SK-N-SH (cell line): ENCODE results near the gene RXYLT1. TPM values are rescaled to one million over a fixed set of nuclear protein-coding genes. Genes with fewer than 3 reads are reported as not detected.

Source experiments
- CTCF ChIA-PET: fragments of 300-600, 350-600 bp; formaldehyde crosslinking; extraction: SDS; loops from one replicate; lab custom pipeline; 2021; lab: Yijun Ruan, JAX
- POLR2A ChIA-PET: fragments of 350-600 bp; sonication (Branson Sonifier 250); formaldehyde crosslinking; extraction: SDS; loops from one replicate; lab custom pipeline; 2020; ENCODE audit warnings: antibody characterized with exemption, inconsistent platforms; lab: Yijun Ruan, JAX
- DNase-seq: peaks from one replicate; pipeline ENCODE4 v3.0.0; 2012
- H2AFZ ChIP-seq: fragments of 200-600 bp; sonication (generic); 2 replicates; pipeline ENCODE4 v1.8.1; 2016; ENCODE audit warnings: antibody characterized with exemption, mild to moderate bottlenecking, low read depth
- H3F3A ChIP-seq: fragments of 200-600 bp; sonication (generic); replicated peaks from 2 replicates; pipeline ENCODE3; 2016; ENCODE audit warnings: antibody characterized with exemption, mild to moderate bottlenecking; ENCODE audit not compliant: insufficient read depth
- H3K27ac ChIP-seq, 2 experiments: fragments of 200-500 bp in 1 of 2; fragments of 200-600 bp in 1 of 2; sonication (Bioruptor generic) in 1 of 2; sonication (generic), shearing (Covaris generic) in 1 of 2; 2 replicates each; pipeline versions ENCODE4 v1.5.1 to v1.6.1; 2014 to 2016; ENCODE audit warnings: low read depth in 2 of 2, inconsistent platforms in 1 of 2, low read length in 1 of 2, mild to moderate bottlenecking in 1 of 2, mixed read lengths in 1 of 2
- H3K27me3 ChIP-seq: fragments of 200-600 bp; sonication (generic), shearing (Covaris generic); 2 replicates; pipeline ENCODE4 v1.6.1; 2016; ENCODE audit warnings: mixed run types; ENCODE audit not compliant: insufficient read depth
- H3K36me3 ChIP-seq, 2 experiments: fragments of 200-500 bp in 1 of 2; fragments of 200-600 bp in 1 of 2; sonication (Bioruptor generic) in 1 of 2; sonication (generic) in 1 of 2; replicated peaks in 1 of 2; 2 replicates each; pipeline versions ENCODE3 to v1.5.1; 2014 to 2016; ENCODE audit warnings: low read length in 1 of 2, mild to moderate bottlenecking in 1 of 2; ENCODE audit not compliant: insufficient read depth in 2 of 2, control insufficient read depth in 1 of 2
- H3K4me1 ChIP-seq, 2 experiments: fragments of 200-500 bp in 1 of 2; fragments of 200-600 bp in 1 of 2; sonication (Bioruptor generic) in 1 of 2; sonication (generic), shearing (Covaris generic) in 1 of 2; 2 replicates each; pipeline versions ENCODE4 v1.5.1 to v1.6.1; 2014 to 2016; ENCODE audit warnings: low read depth in 1 of 2, low read length in 1 of 2, mixed run types in 1 of 2; ENCODE audit not compliant: insufficient read depth in 2 of 2, control insufficient read depth in 1 of 2
- H3K4me2 ChIP-seq: fragments of 200-600 bp; sonication (generic), shearing (Covaris generic); 2 replicates; pipeline ENCODE4 v1.6.1; 2017; ENCODE audit warnings: mixed run types
- H3K4me3 ChIP-seq, 2 experiments: fragments of 200-500 bp in 1 of 2; fragments of 200-600 bp in 1 of 2; sonication (Bioruptor generic) in 1 of 2; sonication (generic), shearing (Covaris generic) in 1 of 2; 2 replicates each; pipeline versions ENCODE4 v1.5.1 to v1.8.1; 2014 to 2016; ENCODE audit warnings: low read depth in 2 of 2, inconsistent platforms in 1 of 2, low read length in 1 of 2, mild to moderate bottlenecking in 1 of 2, mixed read lengths in 1 of 2, moderate library complexity in 1 of 2
- H3K79me2 ChIP-seq: fragments of 200-600 bp; sonication (generic); 2 replicates; pipeline ENCODE4 v1.8.1; 2017; ENCODE audit warnings: mild to moderate bottlenecking; ENCODE audit not compliant: insufficient read depth
- H3K9ac ChIP-seq: fragments of 200-600 bp; sonication (generic); 2 replicates; pipeline ENCODE4 v1.6.1; 2017; ENCODE audit warnings: mixed run types
- H3K9me2 ChIP-seq: fragments of 200-600 bp; sonication (generic); 2 replicates; pipeline ENCODE4 v1.6.1; 2017; ENCODE audit warnings: mixed run types
- H3K9me3 ChIP-seq: fragments of 200-600 bp; sonication (generic); 2 replicates; pipeline ENCODE4 v1.6.1; 2017; ENCODE audit warnings: mixed run types, mild to moderate bottlenecking, moderate library complexity
- H4K20me1 ChIP-seq: fragments of 200-600 bp; sonication (generic); 2 replicates; pipeline ENCODE4 v1.6.1; 2017; ENCODE audit warnings: mild to moderate bottlenecking, mixed run types; ENCODE audit not compliant: insufficient read depth
- CTCF ChIP-seq: fragments of 200-600 bp; sonication (generic); IDR thresholded peaks from 2 replicates; pipeline ENCODE4 v1.6.1; 2017; ENCODE audit warnings: antibody characterized with exemption, mild to moderate bottlenecking, moderate library complexity
- EP300 ChIP-seq, 2 experiments: IDR thresholded peaks; 2 replicates each; pipeline versions ENCODE4 v1.4.0 to v1.6.1; 2012; ENCODE audit warnings: borderline replicate concordance in 1 of 2, low read depth in 1 of 2, low read length in 1 of 2
- FOSL2 ChIP-seq: IDR thresholded peaks from 2 replicates; pipeline ENCODE4 v1.4.0; 2012; ENCODE audit warnings: low read depth, mild to moderate bottlenecking, moderate library complexity, borderline replicate concordance
- GABPA ChIP-seq: IDR thresholded peaks from 2 replicates; pipeline ENCODE4 v1.4.0; 2012; ENCODE audit warnings: low read depth, mild to moderate bottlenecking
- IRF3 ChIP-seq: fragments of 150-350 bp; IDR thresholded peaks from 2 replicates; pipeline ENCODE4 v1.6.1; 2016; ENCODE audit warnings: mild to moderate bottlenecking, low read depth, low read length
- JUND ChIP-seq: IDR thresholded peaks from 2 replicates; pipeline ENCODE4 v1.4.0; 2012
- MAX ChIP-seq: IDR thresholded peaks from 2 replicates; pipeline ENCODE4 v1.4.0; 2012; ENCODE audit warnings: low read depth
- MXI1 ChIP-seq: IDR thresholded peaks from 2 replicates; pipeline ENCODE4 v1.6.1; 2012; ENCODE audit warnings: mild to moderate bottlenecking, low read depth, low read length, improper control_type of control experiment
- NRF1 ChIP-seq: IDR thresholded peaks from 2 replicates; pipeline ENCODE4 v1.6.1; 2012; ENCODE audit warnings: low read depth, mild to moderate bottlenecking, low read length
- PBX3 ChIP-seq: IDR thresholded peaks from 2 replicates; pipeline ENCODE4; 2012
- POLR2AphosphoS5 ChIP-seq: IDR thresholded peaks from 2 replicates; pipeline ENCODE4 v1.6.1; 2012; ENCODE audit warnings: low read depth, low read length
- RAD21 ChIP-seq: IDR thresholded peaks from 2 replicates; pipeline ENCODE4 v1.6.1; 2012; ENCODE audit warnings: mild to moderate bottlenecking, low read length
- RCOR1 ChIP-seq: fragments of 150-350 bp; IDR thresholded peaks from 2 replicates; pipeline ENCODE4 v1.6.1; 2017; ENCODE audit warnings: antibody characterized with exemption, low read length
- RFX5 ChIP-seq: IDR thresholded peaks from 2 replicates; pipeline ENCODE4 v1.6.1; 2012; ENCODE audit warnings: mild to moderate bottlenecking, improper control_type of control experiment, low read length
- RXRA ChIP-seq: IDR thresholded peaks from 2 replicates; pipeline ENCODE4 v1.4.0; 2012; ENCODE audit warnings: low read depth, mild to moderate bottlenecking, borderline replicate concordance
- SIN3A ChIP-seq: IDR thresholded peaks from 2 replicates; pipeline ENCODE4 v1.6.1; 2012; ENCODE audit warnings: low read depth, mild to moderate bottlenecking, low read length, moderate library complexity, borderline replicate concordance
- TAF1 ChIP-seq: IDR thresholded peaks from 2 replicates; pipeline ENCODE4 v1.6.1; 2012; ENCODE audit warnings: low read depth, mild to moderate bottlenecking, low read length, moderate library complexity, borderline replicate concordance
- USF2 ChIP-seq: fragments of 150-350 bp; IDR thresholded peaks from 2 replicates; pipeline ENCODE4 v1.6.1; 2017; ENCODE audit warnings: antibody characterized with exemption, low read length, low read depth, borderline replicate concordance
- ZBTB33 ChIP-seq: IDR thresholded peaks from 2 replicates; pipeline ENCODE4 v1.4.0; 2012; ENCODE audit warnings: low read depth, borderline replicate concordance
- WGBS: methylation state at CpG from one replicate; pipeline ENCODE4 v1.1.6; 2017; ENCODE audit warnings: low lambda C conversion rate; 5-methylcytosine and 5-hydroxymethylcytosine counted together
- polyA plus RNA-seq, 3 experiments: library from polyadenylated mRNA; depleted of rRNA; stranded (reverse); fragments of >200 nt; gene quantifications; 2 replicates each; pipeline ENCODE4 v1.2.3, GENCODE V29; 2012

RXYLT1 gene
- polyA plus RNA-seq, 1 of the 3 experiments (the other 2 are of a cell fraction): 10.7 TPM

GRCh38 chr12:63853978-63854377 lies 74.3 kb downstream of the RXYLT1 start:
- Histone ChIP-seq H3K27ac (no peak overlapping the region), H3K4me2 (no peak overlapping the region), H4K20me1 (peaks cover 3% of the 10 kb centered on the region; the same call in 1 of the 2 replicates), H3K4me3 (no peak overlapping the region), H3K9ac (no peak overlapping the region), H3K9me2 (no peaks in the 10 kb centered on the region), H2AFZ (no peak overlapping the region), H3K36me3 (no peaks in the 10 kb centered on the region), H3F3A (peaks cover 16% of the 10 kb centered on the region), H3K27me3 (no peaks in the 10 kb centered on the region), H3K9me3 (no peaks in the 10 kb centered on the region), H3K4me1 (peaks cover 4 to 11% of the 10 kb centered on the region in 2 experiments; a peak in 3 of 4 replicates), H3K79me2 (peaks cover 99% of the 10 kb centered on the region)
- DNase-seq: no peak
- TF ChIP-seq JUND: no peak
- TF ChIP-seq TAF1: no peak
- TF ChIP-seq RXRA: no peak
- no peak for TF ChIP-seq RCOR1
- TF ChIP-seq EP300 (IDR thresholded peaks at IDR 0.05; ENCODE audit: borderline replicate concordance in 1 of 2, low read depth in 1 of 2, low read length in 1 of 2): no peak
- TF ChIP-seq MXI1: no peak
- no peak for TF ChIP-seq POLR2AphosphoS5
- no peak for TF ChIP-seq PBX3
- TF ChIP-seq USF2: no peak
- no peak for TF ChIP-seq NRF1
- no peak for TF ChIP-seq FOSL2
- POLR2A ChIA-PET: no interaction called here
- CTCF ChIA-PET: interaction anchor here (0.9 to 5.6 kb wide), 7 partner anchors 9 to 328 kb away, joined by 3 to 27 read pairs (median 3); partner anchors contain the start of gene SRGAP1

GRCh38 chr12:63855299-63855698 lies 75.6 kb downstream of the RXYLT1 start:
- no peaks in the 10 kb centered on the region for H3K9me2 ChIP-seq
- H3K4me2 ChIP-seq: no peak overlapping the region
- no peak for DNase-seq
- H3K27ac ChIP-seq: no peak overlapping the region
- H3K9ac ChIP-seq: no peak overlapping the region
- H3F3A ChIP-seq: peaks cover 7% of the 10 kb centered on the region
- no peaks in the 10 kb centered on the region for H3K27me3 ChIP-seq
- TF ChIP-seq IRF3 (no peak), RAD21 (no peak), RCOR1 (no peak), GABPA (no peak), RFX5 (no peak), NRF1 (no peak), PBX3 (no peak), CTCF (no peak), MAX (no peak), ZBTB33 (no peak), SIN3A (no peak)
- no peak overlapping the region for H3K4me3 ChIP-seq
- no peaks in the 10 kb centered on the region for H3K36me3 ChIP-seq
- no peak overlapping the region for H2AFZ ChIP-seq
- CTCF ChIA-PET: interaction anchor here (0.9 to 5.6 kb wide), 3 partner anchors 11 to 401 kb away, joined by 3 to 27 read pairs (median 5); partner anchors contain the start of gene SRGAP1
- POLR2A ChIA-PET: no interaction called here
- peaks cover 98% of the 10 kb centered on the region for H3K79me2 ChIP-seq
- H3K9me3 ChIP-seq: no peaks in the 10 kb centered on the region
- WGBS: 97% methylated on average over 3 of the region's 3 CpGs
- no peaks in the 10 kb centered on the region for H4K20me1 ChIP-seq
- H3K4me1 ChIP-seq: peaks cover 1 to 6% of the 10 kb centered on the region in 2 experiments; a peak in 2 of 4 replicates
